Prostate gland (tissue), 2 donors: ENCODE measurements around the gene ADAMTSL3. TPM values are rescaled to one million over a fixed set of nuclear protein-coding genes. Genes with fewer than 3 reads are reported as not detected.

Experiments
- DNase-seq: peaks from one replicate; pipeline ENCODE4 v3.0.0-alpha.2; 2019; ENCODE audit warnings: low spot score
- H3K27ac ChIP-seq, 2 donors: fragments of 200-600 bp; sonication (generic); 2 replicates each; pipeline ENCODE4 v1.5.1; 2017 to 2019
- H3K27me3 ChIP-seq: fragments of 200-600 bp; sonication (generic); replicated peaks from 2 replicates; pipeline ENCODE4 v1.5.1; 2019; ENCODE audit not compliant: insufficient read depth
- H3K36me3 ChIP-seq, 2 donors: fragments of 200-600 bp; sonication (generic); 1 replicate in 1 of 2; 2 replicates in 1 of 2; pipeline versions ENCODE4 v1.5.1 to v1.8.1; 2017 to 2019
- H3K4me1 ChIP-seq: fragments of 200-600 bp; sonication (generic); replicated peaks from 2 replicates; pipeline ENCODE4 v1.5.1; 2019
- H3K4me3 ChIP-seq, 2 donors: fragments of 200-600 bp; sonication (generic); 2 replicates each; pipeline ENCODE4 v1.5.1; 2017 to 2019
- H3K9me3 ChIP-seq: fragments of 200-600 bp; sonication (generic); 2 replicates; pipeline ENCODE4 v1.5.1; 2017
- CTCF ChIP-seq, 4 experiments: fragments of 200-600 bp in 2 of 4; fragments of 450-650 bp in 2 of 4; sonication (generic) in 2 of 4; IDR thresholded peaks; 1 replicate in 3 of 4; 2 replicates in 1 of 4; pipeline ENCODE4 v1.5.1; 2016 to 2019; ENCODE audit warnings: antibody characterized with exemption in 4 of 4, mild to moderate bottlenecking in 2 of 4, moderate library complexity in 2 of 4
- POLR2A ChIP-seq: fragments of 450-650 bp; IDR thresholded peaks from one replicate; pipeline ENCODE4 v1.6.1; 2016; ENCODE audit warnings: antibody characterized with exemption, mild to moderate bottlenecking
- POLR2AphosphoS5 ChIP-seq: sonication (generic); formaldehyde crosslinking; IDR thresholded peaks from one replicate; pipeline ENCODE4 v1.6.1; 2017; ENCODE audit warnings: antibody characterized with exemption
- WGBS: methylation state at CpG from one replicate; pipeline ENCODE4 v1.1.5; 2018; 5-methylcytosine and 5-hydroxymethylcytosine counted together
- intact Hi-C: fragments of 100-400 bp; cut with DNase I; formaldehyde crosslinking; loops from one replicate; pipeline ENCODE4 v1.14.2; 2022
- total RNA-seq, 2 donors: library from RNA; depleted of rRNA; stranded (reverse); fragments of >200 nt; gene quantifications; one replicate each; pipeline ENCODE4 v1.1.0, GENCODE V29; 2016

Gene ADAMTSL3
- total RNA-seq, 2 donors from 2014 or later = 4.5 to 25.2 TPM

DNA sequence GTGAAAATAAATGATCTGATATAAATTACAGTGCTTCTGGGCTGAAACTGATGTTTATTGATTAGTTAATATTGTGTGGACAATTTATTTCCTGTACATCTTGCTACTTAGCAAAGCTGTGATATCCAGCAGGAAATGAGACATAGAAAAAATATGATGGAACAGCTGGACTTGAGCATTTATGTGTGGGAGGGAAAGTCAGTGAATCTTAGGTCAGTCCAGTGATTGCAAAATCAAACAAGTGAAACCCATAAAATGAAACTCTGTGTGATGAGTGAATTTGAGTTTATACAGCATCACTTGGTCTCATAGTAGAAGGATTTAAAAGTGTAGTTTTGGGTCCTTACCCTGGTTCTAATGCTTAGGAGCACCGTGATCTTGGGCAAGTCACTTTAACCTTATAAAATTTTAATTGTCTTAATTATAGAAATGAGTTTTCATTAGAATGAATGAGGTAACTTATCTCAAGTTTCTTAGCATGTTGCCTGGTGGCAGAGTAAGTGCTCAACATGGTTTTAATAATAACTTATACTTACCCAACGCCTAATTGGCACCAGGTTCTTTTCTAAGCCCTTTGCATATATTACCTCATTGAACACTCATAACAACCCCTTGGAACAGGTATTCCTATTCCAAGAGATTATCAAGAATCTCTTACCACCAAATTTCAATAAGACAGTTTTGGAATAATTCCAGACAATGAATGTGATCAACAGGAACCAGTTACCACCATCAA lies 194.6 kb downstream of the ADAMTSL3 start:
- Histone ChIP-seq H3K9me3 (no peaks in the 10 kb centered on the region), H3K27ac (no peak overlapping the region), H3K4me3 (no peak overlapping the region), H3K36me3 (no peaks in the 10 kb centered on the region), H3K27me3 (no peaks in the 10 kb centered on the region), H3K4me1 (no peaks in the 10 kb centered on the region)
- no peak for TF ChIP-seq POLR2AphosphoS5
- no peak for TF ChIP-seq POLR2A
- TF ChIP-seq CTCF (IDR thresholded peaks at IDR 0.05) = no peak
- intact Hi-C loops = loop anchor here (10.0 kb wide), 1 partner anchor 194 kb away; the partner anchor contains the start of gene ADAMTSL3
- 61% methylated on average over 2 of the region's 2 CpGs for WGBS
- no peak for DNase-seq

DNA sequence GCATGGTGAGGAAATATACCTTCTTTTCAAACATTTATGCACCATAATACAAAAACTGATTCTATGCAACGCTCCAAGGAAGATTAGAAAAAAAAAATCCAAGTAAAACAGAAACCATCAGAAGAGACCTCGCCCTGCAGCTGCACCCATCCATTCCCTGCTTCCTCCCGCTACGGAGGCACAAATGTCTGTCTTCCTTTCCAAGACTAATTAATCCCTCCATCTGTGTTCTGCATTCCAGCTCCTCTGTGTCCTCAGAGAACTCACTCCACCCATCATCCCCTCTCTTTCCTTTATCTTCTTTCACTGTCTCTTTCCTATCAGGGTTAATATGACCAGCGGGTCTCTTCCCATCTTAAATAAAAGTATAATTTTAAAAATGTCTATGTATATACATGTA lies 196.1 kb downstream of the ADAMTSL3 start:
- Histone ChIP-seq H3K4me3 (no peak overlapping the region), H3K27me3 (no peaks in the 10 kb centered on the region), H3K36me3 (no peaks in the 10 kb centered on the region), H3K27ac (no peak overlapping the region), H3K9me3 (no peaks in the 10 kb centered on the region), H3K4me1 (no peaks in the 10 kb centered on the region)
- WGBS = 58% methylated on average over 5 of the region's 5 CpGs
- intact Hi-C loops = no loop called here
- no peak for DNase-seq
- TF ChIP-seq POLR2AphosphoS5 (no peak), CTCF (IDR thresholded peaks at IDR 0.05) (no peak), POLR2A (no peak)

GRCh38 chr15:83850501-83851245 lies 196.8 kb downstream of the ADAMTSL3 start:
- DNase-seq = no peak
- Histone ChIP-seq H3K36me3 (no peaks in the 10 kb centered on the region), H3K27me3 (no peaks in the 10 kb centered on the region), H3K9me3 (no peaks in the 10 kb centered on the region), H3K4me1 (no peaks in the 10 kb centered on the region), H3K27ac (no peak overlapping the region), H3K4me3 (no peak overlapping the region)
- 58% methylated on average over 8 of the region's 8 CpGs for WGBS
- no peak for TF ChIP-seq POLR2AphosphoS5
- TF ChIP-seq POLR2A = no peak
- TF ChIP-seq CTCF (IDR thresholded peaks at IDR 0.05) = no peak
- intact Hi-C loops = no loop called here

DNA sequence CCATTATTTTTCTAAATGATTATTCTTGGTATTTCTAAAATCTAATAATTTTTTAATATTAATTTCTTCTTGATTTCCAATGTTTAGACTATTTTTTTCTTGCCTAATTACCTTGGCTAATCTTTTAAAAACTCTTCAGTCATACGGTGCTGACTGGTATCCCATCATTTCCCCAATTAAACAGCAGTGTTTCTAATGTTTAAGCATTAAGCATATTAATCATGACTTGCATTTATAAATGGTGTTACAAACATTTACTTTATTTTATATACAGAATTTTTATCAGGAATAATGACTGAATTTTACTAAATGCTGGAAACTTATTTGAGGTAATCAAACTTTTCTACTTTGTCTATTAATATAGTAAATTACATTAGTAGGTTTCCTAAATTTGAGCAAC lies 199.3 kb downstream of the ADAMTSL3 start:
- H3K27ac ChIP-seq = no peak overlapping the region
- no peaks in the 10 kb centered on the region for H3K36me3 ChIP-seq
- H3K4me1 ChIP-seq = no peaks in the 10 kb centered on the region
- no peak for TF ChIP-seq POLR2AphosphoS5
- no peak for TF ChIP-seq CTCF (IDR thresholded peaks at IDR 0.05)
- TF ChIP-seq POLR2A = no peak
- WGBS = 91% methylated on average over 1 of the region's 1 CpG
- DNase-seq = no peak
- no peaks in the 10 kb centered on the region for H3K9me3 ChIP-seq
- no peaks in the 10 kb centered on the region for H3K27me3 ChIP-seq
- intact Hi-C loops = no loop called here
- H3K4me3 ChIP-seq = no peak overlapping the region

DNA sequence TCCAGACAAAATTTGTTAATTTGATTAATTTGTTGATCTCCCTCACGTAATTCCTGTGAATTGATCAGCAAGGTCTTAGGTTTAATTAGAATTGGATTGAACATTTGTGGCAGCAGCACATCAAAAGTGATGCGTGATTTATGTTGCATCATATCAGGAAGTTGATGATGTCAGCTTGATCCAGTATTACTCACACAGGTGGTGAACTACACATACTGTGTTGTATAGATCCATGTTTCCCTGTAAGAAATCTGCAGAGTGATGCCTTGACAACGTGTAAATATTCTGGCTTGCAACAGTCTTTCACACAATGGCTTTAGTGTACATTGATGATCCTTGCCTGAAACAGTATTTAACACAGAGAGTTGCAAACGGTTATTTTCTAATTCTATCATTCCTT lies 200.4 kb downstream of the ADAMTSL3 start:
- TF ChIP-seq CTCF (IDR thresholded peaks at IDR 0.05) = no peak
- TF ChIP-seq POLR2AphosphoS5 = no peak
- TF ChIP-seq POLR2A = no peak
- intact Hi-C loops = no loop called here
- DNase-seq = no peak
- H3K9me3 ChIP-seq = no peaks in the 10 kb centered on the region
- H3K4me1 ChIP-seq = no peaks in the 10 kb centered on the region
- no peaks in the 10 kb centered on the region for H3K27me3 ChIP-seq
- no peak overlapping the region for H3K27ac ChIP-seq
- no peak overlapping the region for H3K4me3 ChIP-seq
- 82% methylated on average over 4 of the region's 4 CpGs for WGBS
- no peaks in the 10 kb centered on the region for H3K36me3 ChIP-seq
